ENCODE results near the gene GPR32. TPM values are rescaled to one million over a fixed set of nuclear protein-coding genes. Genes with fewer than 3 reads are reported as not detected.

GPR32 gene
- total and polyA plus RNA-seq, 2 donors from 2014 or later = not detected

DNA sequence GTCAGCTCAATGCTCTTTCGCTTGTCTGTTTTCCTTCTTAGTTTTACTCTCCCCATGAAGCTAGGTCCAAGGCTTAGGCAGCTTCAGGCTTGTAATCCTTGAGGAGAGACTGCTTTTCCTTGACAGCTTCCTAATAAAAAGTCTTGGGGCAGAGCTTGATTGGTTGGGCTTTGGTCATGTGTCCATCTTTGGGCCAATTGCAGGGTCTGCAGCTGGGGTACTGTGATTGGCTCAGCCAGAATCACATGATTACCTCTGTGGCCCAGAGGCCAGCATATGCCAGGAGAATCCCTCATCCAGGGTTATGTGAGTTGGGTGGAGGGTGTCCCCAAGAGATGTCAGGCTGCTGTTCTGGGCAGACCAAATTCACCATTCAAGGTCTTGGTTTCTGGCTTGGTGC lies 45.2 kb downstream of the GPR32 start:
- Histone ChIP-seq H3K27me3 (ENCODE audit: control insufficient read depth, insufficient read depth, low read length) (peaks cover 15% of the 10 kb centered on the region), H3K36me3 (ENCODE audit: control insufficient read depth in 2 of 3, insufficient read depth in 3 of 3, low read length in 3 of 3) (no peaks in the 10 kb centered on the region), H3K4me3 (ENCODE audit: low read length in 3 of 3) (no peak overlapping the region), H3K9ac (ENCODE audit: low read length in 3 of 3) (no peak overlapping the region), H3K27ac (ENCODE audit: low read depth in 2 of 2, low read length in 2 of 2) (no peak overlapping the region), H3K9me3 (ENCODE audit: control insufficient read depth in 2 of 3, insufficient read depth in 1 of 3, low read length in 3 of 3) (no peaks in the 10 kb centered on the region), H3K4me1 (ENCODE audit: control insufficient read depth in 2 of 3, insufficient read depth in 2 of 3, low read depth in 1 of 3, low read length in 3 of 3) (peaks cover 0 to 2% (median 0%) of the 10 kb centered on the region in 3 donors)
- no peak for DNase-seq
- no peak for FAIRE-seq
- TF ChIP-seq, protein P1, sequence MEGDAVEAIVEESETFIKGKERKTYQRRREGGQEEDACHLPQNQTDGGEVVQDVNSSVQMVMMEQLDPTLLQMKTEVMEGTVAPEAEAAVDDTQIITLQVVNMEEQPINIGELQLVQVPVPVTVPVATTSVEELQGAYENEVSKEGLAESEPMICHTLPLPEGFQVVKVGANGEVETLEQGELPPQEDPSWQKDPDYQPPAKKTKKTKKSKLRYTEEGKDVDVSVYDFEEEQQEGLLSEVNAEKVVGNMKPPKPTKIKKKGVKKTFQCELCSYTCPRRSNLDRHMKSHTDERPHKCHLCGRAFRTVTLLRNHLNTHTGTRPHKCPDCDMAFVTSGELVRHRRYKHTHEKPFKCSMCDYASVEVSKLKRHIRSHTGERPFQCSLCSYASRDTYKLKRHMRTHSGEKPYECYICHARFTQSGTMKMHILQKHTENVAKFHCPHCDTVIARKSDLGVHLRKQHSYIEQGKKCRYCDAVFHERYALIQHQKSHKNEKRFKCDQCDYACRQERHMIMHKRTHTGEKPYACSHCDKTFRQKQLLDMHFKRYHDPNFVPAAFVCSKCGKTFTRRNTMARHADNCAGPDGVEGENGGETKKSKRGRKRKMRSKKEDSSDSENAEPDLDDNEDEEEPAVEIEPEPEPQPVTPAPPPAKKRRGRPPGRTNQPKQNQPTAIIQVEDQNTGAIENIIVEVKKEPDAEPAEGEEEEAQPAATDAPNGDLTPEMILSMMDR (IDR thresholded peaks at IDR 0.05; ENCODE audit: borderline replicate concordance, extremely low read depth, insufficient read depth) = no peak
- intact Hi-C loops (cut with DNase I) = no loop called here

DNA sequence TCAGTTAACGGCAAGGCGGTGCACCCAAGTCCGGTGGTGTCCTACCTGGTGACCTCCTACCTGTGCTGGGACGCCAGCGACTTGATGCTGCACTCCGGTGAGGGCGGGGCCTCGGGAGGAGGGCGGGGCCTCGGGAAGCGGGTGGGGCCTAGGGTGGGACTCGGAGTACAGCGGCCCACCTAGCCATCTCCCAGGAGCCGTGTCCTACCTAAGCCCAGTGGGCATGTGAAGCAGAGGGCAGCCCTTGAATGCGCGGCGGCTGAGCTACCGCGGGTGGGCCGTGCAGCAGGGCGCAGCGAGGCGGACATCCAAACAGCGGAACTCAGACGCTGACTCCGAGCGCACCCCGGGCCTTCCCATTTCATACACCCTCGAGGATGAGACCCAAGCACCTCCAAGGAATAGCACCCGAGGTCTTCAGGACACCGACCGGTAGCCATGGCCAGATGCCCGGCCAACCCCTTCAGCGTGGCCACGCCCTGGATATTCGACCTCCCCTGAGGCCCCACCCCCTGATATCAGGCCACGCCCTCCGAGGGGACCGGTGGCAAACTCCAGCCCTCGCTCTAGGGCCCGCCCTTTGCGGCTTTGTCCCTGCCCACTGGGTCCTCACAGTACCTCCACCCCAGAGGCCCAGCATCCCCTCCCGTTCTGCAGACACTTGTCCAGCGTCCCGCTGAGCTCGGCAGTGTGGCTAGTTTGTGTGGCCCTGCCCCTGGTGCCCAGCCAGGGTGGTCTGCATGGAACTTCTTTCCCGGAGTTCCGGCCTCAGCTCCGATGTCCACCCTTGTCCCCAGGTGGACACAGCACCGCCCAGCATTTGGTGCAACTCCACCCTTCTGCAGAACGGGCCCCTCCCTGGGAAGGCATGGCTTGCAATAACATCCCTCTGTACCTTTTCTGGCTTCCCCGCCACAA lies 47.9 kb downstream of the GPR32 start:
- DNase-seq (peak in 4 of 5 donors; percentile 69 to 91 (median 76)), FAIRE-seq (no peak)
- peaks cover 18% of the 10 kb centered on the region for H3K27me3 ChIP-seq (ENCODE audit: control insufficient read depth, insufficient read depth, low read length)
- no peak overlapping the region for H3K9ac ChIP-seq (ENCODE audit: low read length in 3 of 3)
- H3K4me3 ChIP-seq (ENCODE audit: low read length in 3 of 3) = peak overlapping the region in 1 of 3 donors; percentile 12
- intact Hi-C loops (cut with DNase I) = no loop called here
- H3K4me1 ChIP-seq (ENCODE audit: control insufficient read depth in 2 of 3, insufficient read depth in 2 of 3, low read depth in 1 of 3, low read length in 3 of 3) = peaks cover 0 to 2% (median 0%) of the 10 kb centered on the region in 3 donors
- no peaks in the 10 kb centered on the region for H3K9me3 ChIP-seq (ENCODE audit: control insufficient read depth in 2 of 3, insufficient read depth in 1 of 3, low read length in 3 of 3)
- TF ChIP-seq, protein P1 (IDR thresholded peaks at IDR 0.05; ENCODE audit: borderline replicate concordance, extremely low read depth, insufficient read depth) = no peak
- H3K36me3 ChIP-seq (ENCODE audit: control insufficient read depth in 2 of 3, insufficient read depth in 3 of 3, low read length in 3 of 3) = no peaks in the 10 kb centered on the region
- H3K27ac ChIP-seq (ENCODE audit: low read depth in 2 of 2, low read length in 2 of 2) = no peak overlapping the region

DNA sequence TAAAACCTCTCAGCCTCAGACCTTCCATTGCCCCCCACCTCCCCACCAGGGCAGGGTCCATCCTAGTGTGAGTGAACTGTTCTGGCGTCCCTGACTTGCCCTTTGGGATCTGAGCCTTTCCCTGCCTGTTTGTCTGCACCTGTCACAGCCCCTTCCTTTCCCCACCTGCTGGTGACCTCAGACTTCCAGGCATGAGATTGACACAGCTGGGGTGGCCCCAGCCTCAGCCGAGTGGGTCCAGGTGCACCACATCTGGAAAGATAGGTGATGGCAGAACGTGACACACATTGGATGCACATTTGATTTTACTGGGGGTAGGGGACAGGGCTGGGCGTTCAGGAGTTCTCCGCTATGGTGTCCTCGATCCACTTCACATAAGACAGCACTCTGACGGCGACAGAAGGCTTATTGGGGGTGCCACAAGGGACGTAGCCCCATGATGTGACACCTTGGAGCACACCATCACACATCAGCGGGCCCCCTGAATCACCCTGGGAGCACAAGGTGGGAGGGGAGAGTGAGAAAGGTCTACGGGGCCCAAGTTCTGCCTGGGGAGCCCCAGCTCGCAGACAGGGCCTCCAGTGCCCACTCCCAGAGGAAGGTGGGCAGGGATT lies 48.7 kb downstream of the GPR32 start:
- no peak overlapping the region for H3K27ac ChIP-seq (ENCODE audit: low read depth in 2 of 2, low read length in 2 of 2)
- peaks cover 0 to 2% (median 0%) of the 10 kb centered on the region in 3 donors for H3K4me1 ChIP-seq (ENCODE audit: control insufficient read depth in 2 of 3, insufficient read depth in 2 of 3, low read depth in 1 of 3, low read length in 3 of 3)
- DNase-seq = no peak

More for the DNA sequence above, 48.7 kb downstream of the GPR32 start:
- H3K9ac ChIP-seq (ENCODE audit: low read length in 3 of 3) = no peak overlapping the region
- H3K4me3 ChIP-seq (ENCODE audit: low read length in 3 of 3) = no peak overlapping the region
- no peaks in the 10 kb centered on the region for H3K36me3 ChIP-seq (ENCODE audit: control insufficient read depth in 2 of 3, insufficient read depth in 3 of 3, low read length in 3 of 3)
- no peaks in the 10 kb centered on the region for H3K9me3 ChIP-seq (ENCODE audit: control insufficient read depth in 2 of 3, insufficient read depth in 1 of 3, low read length in 3 of 3)
- H3K27me3 ChIP-seq (ENCODE audit: control insufficient read depth, insufficient read depth, low read length) = peaks cover 18% of the 10 kb centered on the region
- no peak for FAIRE-seq
- intact Hi-C loops (cut with DNase I) = no loop called here
- TF ChIP-seq, protein P1 (IDR thresholded peaks at IDR 0.05; ENCODE audit: borderline replicate concordance, extremely low read depth, insufficient read depth) = no peak
